H7 (cell line): ENCODE results near the gene PHAF1. TPM values are rescaled to one million over a fixed set of nuclear protein-coding genes. Genes with fewer than 3 reads are reported as not detected.

Experiments used
- DNase-seq: peaks from one replicate; pipeline ENCODE4 v3.0.0; 2012
- H3K27me3 ChIP-seq: 2 replicates; pipeline ENCODE4 v1.6.0; 2011; ENCODE audit warnings: mild to moderate bottlenecking, low read length; ENCODE audit not compliant: control insufficient read depth, insufficient read depth
- H3K36me3 ChIP-seq: replicated peaks from 2 replicates; pipeline ENCODE4 v1.5.1; 2011; ENCODE audit warnings: low read length; ENCODE audit not compliant: control insufficient read depth, insufficient read depth
- H3K4me3 ChIP-seq: 2 replicates; pipeline ENCODE4 v1.5.1; 2011; ENCODE audit warnings: low read depth, mild to moderate bottlenecking, control low read depth, low read length, moderate library complexity; ENCODE audit not compliant: insufficient read depth
- total RNA-seq: library from RNA; depleted of rRNA; stranded (reverse); fragments of >200 nt; shearing (Covaris generic); gene quantifications from 2 replicates; pipeline ENCODE4 v1.2.3, GENCODE V29; 2014

Gene PHAF1
- total RNA-seq, 1 experiment from 2014 or later: 24.1 TPM

DNA sequence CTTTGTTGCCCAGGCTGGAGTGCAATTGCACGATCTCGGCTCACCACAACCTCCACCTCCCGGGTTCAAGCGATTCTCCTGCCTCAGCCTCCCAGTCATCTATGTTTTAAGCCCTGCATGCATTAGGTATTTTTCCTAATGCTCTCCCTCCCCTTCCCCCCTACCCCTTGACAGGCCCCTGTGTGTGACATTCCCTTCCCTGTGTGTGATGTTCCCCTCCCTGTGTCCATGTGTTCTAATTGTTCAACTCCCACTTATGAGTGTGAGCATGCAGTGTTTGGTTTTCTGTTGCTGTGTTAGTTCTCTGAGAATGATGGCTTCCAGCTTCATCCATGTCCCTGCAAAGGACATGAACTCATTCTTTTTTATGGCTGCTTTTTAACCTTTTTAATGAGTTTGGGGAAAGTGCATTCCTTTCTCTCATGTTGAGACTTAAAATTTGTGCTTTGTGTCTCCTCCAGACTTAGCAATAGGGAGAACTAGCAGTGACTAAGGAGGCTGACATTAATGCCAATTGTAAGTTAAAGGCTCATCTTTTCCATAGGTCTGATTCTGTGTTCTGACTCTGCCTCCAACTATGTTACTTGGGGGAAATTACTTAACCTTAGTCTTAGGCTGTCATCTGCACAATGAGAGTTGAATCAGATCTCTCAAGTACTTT lies 17.7 kb upstream of the PHAF1 start:
- no peak for DNase-seq
- H3K4me3 ChIP-seq: no peak overlapping the region
- no peaks in the 10 kb centered on the region for H3K27me3 ChIP-seq
- no peaks in the 10 kb centered on the region for H3K36me3 ChIP-seq

DNA sequence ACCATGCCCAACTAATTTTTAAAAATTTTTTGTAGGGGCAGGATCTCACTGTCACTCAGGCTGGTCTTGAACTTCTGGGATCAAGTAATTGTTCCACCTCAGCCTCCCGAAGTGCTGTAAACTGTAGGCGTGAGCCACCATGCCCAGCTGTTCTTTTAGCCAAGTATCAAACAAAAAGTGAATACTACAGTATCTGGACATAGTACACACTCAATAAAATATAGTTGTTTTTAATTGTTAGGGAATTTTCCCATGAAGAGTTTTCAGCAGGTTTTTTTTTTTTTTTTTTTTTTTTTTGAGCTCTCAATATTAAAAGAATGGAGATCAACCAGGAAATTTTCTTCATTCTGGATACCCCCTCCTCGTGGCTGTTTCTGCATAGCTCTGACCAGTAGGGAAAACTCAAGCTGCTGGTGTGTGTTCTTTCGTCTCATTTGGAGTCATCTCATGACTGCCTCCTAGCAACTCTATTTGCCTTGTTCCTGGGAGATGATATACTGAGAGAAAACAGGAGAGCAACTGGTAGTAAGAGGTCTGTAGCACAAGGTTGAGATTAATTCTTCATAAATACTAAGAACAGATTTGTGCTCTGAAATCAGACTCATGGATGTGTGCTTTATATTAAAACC lies 16.5 kb upstream of the PHAF1 start:
- Histone ChIP-seq H3K27me3 (no peaks in the 10 kb centered on the region), H3K36me3 (no peaks in the 10 kb centered on the region), H3K4me3 (no peak overlapping the region)
- DNase-seq: no peak

DNA sequence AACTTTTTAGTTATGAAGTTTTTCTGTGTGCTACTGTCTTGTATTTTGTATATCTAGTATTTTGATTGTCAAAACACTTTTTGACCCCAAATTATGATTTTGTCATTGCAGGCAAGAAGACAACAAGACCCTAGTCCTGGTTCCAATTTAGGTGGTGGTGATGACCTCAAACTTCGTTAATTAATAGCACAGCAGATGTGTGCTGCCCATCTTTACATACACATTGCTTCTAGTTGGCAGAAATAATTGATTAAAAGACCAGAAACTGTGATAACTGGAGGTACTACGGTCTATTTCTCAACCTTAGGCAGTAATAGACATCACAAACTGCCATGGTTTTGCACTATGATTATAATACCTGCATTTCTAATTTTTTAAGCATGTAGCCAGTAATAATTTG lies 11.1 kb upstream of the PHAF1 start:
- H3K27me3 ChIP-seq: no peaks in the 10 kb centered on the region
- DNase-seq: no peak
- H3K36me3 ChIP-seq: no peaks in the 10 kb centered on the region
- H3K4me3 ChIP-seq: no peak overlapping the region

GRCh38 chr16:67100569-67101310 lies 9.0 kb upstream of the PHAF1 start:
- Histone ChIP-seq H3K36me3 (no peaks in the 10 kb centered on the region), H3K4me3 (no peak overlapping the region), H3K27me3 (no peaks in the 10 kb centered on the region)
- peak; percentile 48 for DNase-seq

DNA sequence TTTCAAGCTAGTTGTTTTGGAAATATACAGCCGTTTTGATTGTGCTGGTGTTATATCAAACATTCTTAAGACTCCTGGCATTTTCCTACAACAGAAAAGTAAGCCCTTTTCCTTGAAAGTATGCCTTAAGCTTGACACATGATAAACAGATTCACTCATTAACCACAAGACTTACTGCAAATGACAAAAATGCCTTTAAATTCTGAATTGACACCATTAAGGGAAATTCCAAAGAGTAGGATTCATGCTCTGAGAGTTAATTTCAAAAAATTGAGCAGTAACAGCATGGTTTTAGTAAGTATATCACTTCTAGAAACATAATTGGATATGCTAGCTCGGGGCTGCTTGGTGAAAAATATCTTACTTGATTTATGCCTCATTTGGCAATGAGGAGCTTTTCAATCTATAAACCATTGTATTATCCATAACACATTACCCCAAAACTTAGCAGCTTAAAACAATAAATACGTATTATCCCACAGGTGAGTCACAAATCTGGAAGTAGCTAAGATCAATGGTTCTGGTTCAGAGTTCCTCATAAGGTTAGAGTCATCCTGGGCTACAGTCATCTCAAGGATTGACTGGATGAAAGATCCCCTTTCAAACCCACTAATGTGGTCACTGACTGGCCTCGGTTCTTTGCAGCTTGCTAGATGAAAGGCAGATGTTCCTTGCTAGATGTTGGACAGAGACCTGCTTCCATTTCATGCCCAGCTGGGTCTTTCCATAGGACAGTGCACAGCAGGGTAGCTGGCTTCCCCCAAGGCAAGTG lies 8.2 kb upstream of the PHAF1 start:
- DNase-seq: no peak
- H3K27me3 ChIP-seq: no peaks in the 10 kb centered on the region
- no peak overlapping the region for H3K4me3 ChIP-seq
- H3K36me3 ChIP-seq: no peaks in the 10 kb centered on the region

DNA sequence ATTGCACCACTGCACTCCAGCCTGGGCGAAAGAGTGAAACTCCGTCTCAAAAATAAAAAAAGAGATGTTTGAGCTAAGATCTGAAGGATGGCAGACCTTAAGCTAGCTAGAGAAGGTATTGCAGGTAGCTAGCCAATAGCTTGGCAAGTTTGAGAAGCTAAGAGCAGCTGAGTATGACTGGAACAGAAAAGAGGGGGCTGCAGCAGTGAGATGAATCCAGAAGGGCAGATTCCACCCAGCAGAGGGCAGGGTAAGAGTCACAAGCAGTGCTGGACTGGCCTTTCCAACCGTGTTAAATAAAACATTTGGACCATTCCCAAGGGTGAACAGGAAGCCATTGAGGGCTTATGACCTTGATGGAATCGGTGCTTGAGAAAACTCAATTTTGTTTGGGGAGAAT lies 5.7 kb upstream of the PHAF1 start:
- H3K27me3 ChIP-seq: peaks cover 2% of the 10 kb centered on the region; the same call in 1 of the 2 replicates
- H3K36me3 ChIP-seq: no peaks in the 10 kb centered on the region
- peak; percentile 77 for DNase-seq
- H3K4me3 ChIP-seq: no peak overlapping the region

GRCh38 chr16:67104845-67105244 lies 4.9 kb upstream of the PHAF1 start:
- DNase-seq: no peak
- H3K27me3 ChIP-seq: peaks cover 3% of the 10 kb centered on the region; the same call in 1 of the 2 replicates
- H3K4me3 ChIP-seq: no peak overlapping the region
- H3K36me3 ChIP-seq: no peaks in the 10 kb centered on the region

DNA sequence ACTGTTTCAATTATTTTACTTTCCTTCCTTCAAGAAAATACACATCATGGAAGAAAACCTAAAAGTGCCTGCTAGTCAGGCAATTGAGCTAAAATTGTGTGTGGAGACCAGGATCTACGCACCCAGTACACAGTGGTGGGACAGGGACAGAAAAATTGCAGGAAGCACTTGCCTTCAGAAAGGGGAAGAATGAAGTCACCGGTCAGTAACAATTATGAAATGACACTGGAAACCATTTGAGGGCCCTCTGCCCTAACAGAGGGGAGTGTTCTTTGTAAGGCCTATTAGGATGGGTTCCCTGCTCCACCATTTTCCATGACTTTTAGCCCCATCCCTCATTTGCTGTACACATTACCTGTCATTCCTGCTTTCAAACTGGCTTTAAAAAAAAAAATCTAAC lies 4.5 kb upstream of the PHAF1 start:
- peaks cover 3% of the 10 kb centered on the region; the same call in 1 of the 2 replicates for H3K27me3 ChIP-seq
- DNase-seq: no peak
- H3K36me3 ChIP-seq: no peaks in the 10 kb centered on the region
- no peak overlapping the region for H3K4me3 ChIP-seq

DNA sequence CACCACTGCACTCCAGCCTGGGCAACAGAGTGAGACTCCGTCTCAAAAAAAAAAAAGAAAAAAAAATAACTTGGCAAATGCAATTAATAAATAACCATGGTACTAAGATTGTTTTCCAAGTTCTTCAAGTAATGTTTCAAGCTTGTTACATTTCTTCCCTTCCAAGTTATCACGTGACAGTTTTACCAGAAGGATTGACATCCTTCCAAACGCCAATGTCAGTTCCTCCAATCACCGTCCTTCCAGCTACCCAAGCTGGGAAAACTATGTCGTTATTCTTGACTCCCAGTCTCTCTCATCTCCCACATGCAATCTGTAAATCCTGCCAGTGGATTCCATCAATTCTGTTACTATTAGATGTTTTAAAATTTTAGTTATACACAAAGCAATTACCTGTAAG lies 3.9 kb upstream of the PHAF1 start:
- no peaks in the 10 kb centered on the region for H3K36me3 ChIP-seq
- no peak for DNase-seq
- H3K4me3 ChIP-seq: no peak overlapping the region
- H3K27me3 ChIP-seq: peaks cover 3% of the 10 kb centered on the region; the same call in 1 of the 2 replicates

GRCh38 chr16:67108489-67108888 lies 1.3 kb upstream of the PHAF1 start:
- H3K36me3 ChIP-seq: no peaks in the 10 kb centered on the region
- DNase-seq: no peak
- H3K4me3 ChIP-seq: no peak overlapping the region
- peaks cover 3% of the 10 kb centered on the region; the same call in 1 of the 2 replicates for H3K27me3 ChIP-seq

GRCh38 chr16:67108931-67109406 lies 772 bp upstream of the PHAF1 start:
- DNase-seq: no peak
- Histone ChIP-seq H3K4me3 (peak overlapping the region; percentile 99), H3K36me3 (no peaks in the 10 kb centered on the region), H3K27me3 (peaks cover 3% of the 10 kb centered on the region; the same call in 1 of the 2 replicates)

- Histone ChIP-seq H3K4me3 (no peak overlapping the region), H3K36me3 (no peaks in the 10 kb centered on the region), H3K27me3 (peaks cover 3% of the 10 kb centered on the region; the same call in 1 of the 2 replicates)
- DNase-seq: no peak
These were observed 2.3 kb downstream of the PHAF1 start for GRCh38 chr16:67111951-67112444.

DNA sequence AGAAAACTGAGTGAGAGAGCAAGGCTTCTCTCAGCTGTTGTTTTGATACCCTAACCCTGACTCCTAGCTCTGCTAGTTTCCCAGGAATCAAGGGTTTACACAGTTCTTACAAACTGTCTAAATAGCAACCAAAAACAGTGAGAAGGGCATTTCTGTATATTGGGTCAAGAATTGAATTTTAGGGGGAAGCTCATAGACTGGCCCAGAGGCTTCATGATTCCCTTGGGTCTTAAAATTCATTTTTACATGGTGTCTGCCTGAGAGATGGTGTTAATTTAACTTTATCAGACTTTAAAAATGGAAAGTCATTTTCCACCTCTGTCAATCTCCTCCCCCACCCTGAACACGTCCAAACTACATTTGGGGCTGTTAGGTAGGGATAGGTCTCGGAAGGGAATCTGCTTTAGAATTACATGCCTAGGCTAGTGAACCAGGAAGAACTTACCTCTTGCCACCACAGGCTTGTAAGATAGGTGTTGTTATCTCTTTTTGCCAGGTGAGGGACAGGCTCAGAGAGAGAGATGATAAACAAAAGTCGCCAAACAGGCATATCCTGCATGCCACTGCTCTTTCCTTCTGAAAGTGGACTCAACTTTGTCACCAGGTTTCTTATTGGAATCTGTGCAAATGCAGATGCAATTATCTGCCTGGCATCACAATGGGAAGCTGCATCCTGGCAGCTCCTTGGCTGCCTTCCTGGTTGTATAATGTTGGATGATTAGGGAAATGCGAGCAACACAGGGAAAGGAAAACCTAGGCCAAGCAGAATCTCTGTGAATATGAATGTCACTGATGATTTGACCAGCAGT lies 3.1 kb downstream of the PHAF1 start:
- no peak overlapping the region for H3K4me3 ChIP-seq
- no peak for DNase-seq
- no peaks in the 10 kb centered on the region for H3K36me3 ChIP-seq
- peaks cover 3% of the 10 kb centered on the region; the same call in 1 of the 2 replicates for H3K27me3 ChIP-seq
